NCI-H2196 treated with DMSO at 0.1 percent for 48 hours (cell line): ENCODE measurements around the gene SEPSECS.
A peak's percentile ranks its signal among the peaks of the same experiment; 100 is the strongest.

ENCODE experiments used
- DNase-seq: peaks from one replicate; lab custom pipeline; 2025; ENCODE audit not compliant: unreplicated experiment; lab: John Stamatoyannopoulos, UW

SEPSECS gene

DNA sequence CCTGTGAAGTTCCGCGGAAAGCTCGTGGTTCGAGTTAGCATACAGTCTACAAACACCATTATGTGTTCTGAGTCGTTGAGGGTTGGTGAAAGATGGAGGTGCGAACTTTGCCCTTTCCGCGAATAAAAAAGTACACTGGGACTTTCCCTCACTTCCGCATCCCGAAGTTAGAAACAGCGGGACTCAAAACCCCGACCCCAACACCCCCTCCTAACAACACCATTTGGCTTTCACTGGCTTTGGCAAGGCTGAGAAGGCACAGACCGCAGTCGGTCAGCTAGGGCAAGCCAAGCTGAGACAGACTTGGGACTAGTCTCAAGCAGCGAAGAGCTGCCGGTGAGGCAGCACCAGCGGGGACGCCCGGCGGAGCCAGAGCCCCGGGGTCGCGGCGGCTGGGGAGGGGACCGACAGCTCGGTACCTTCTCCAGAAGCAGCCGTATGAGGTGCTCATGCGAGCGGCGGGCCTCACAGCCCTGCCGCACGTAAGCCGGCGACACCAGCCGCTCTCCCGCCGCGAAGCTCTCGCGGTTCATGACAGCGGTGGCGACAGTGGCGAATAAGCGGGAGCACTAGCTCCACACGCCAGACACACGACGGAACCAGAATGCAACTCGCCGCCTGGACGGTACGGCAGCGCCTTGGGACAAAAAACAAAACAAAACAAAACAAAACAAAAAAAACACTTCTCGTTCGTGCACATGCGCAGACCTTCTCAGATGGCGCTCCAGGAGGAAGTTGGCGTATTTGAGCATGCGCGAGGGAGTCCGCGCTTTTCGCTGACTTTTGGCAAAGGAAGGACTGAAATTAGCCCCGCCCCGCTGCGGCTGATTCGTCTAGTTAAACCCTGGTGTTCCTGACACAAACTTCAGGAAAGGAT lies at the start of gene SEPSECS:
SEPSECS (minus strand) TSS at position 613 of the 877 bp plus-strand sequence; CDS start at position 533, 80 bp downstream.
- peak; percentile 93 for DNase-seq

DNA sequence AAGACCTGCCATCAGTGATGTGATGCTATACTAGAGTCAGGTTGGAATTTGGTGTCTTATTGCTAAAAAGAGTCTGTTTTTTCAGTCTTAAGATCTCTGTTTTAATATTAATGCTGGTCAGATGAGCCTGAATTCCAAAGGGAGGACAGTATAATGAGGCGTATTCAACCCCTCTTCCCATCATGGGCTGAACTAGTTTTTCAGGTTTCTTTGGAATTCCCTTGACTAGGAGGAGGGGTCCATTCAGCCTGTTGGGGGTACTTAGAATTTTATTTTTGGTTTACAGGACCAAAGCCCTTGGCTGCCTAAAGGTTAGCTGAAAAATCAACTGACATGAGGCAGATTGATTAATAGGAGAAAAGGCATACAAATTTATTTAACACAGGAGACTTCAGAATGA lies 49.5 kb upstream of the SEPSECS start:
- DNase-seq: no peak

DNA sequence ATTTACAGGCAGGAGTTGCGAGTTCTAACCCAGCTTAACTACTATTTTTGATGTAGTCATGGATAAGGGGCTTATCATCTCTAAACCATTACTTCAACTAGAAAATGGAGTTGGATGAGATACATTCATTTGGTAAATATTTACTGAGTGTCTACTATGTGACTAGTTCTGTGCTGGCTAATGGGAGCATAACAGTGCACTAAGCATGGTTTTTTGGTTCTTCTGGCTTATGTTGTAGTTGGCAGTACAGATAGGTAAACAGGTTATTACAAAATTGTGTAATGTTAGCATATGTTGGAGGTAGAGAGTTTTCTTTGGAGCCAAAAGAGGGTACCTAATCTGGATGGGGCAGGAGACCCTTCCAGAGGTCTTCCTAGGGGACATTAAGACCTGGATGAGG lies 47.7 kb upstream of the SEPSECS start:
- DNase-seq: no peak

DNA sequence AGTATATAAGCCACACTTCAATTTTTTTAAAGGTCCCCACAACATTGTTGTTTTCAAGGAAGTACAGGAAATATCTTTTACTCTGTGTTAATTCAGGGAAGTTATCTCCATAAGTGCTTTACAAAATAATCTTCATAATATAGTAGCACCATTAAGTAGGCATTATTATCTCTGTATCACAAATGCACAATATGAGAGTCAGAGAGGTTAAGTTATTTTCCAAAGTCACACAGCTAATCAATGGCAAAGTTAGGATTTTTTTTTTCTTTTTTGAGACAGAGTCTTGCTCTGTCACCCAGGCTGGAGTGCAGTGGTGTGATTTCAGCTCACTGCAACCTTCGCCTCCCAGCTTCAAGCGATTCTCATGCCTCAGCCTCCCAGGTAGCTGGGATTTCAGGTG lies 38.5 kb upstream of the SEPSECS start:
- no peak for DNase-seq

DNA sequence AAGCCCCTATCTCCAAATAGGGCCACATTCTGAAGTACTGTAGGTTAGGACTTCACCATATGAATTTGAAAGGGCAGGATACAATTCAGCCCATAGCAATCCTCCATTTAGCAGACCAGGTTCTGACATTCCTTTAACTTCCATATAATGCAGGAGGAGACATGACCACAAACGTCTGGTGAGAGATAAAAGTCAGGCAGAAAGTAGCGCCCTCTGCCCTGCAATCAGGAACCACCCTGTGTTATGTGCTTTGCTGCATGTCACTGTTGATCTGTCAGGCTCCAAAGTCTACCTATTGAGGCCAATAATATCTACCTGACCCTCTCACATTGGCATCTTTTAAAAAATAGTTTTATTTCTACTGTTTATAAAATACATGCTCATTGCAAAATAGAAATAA lies 30.2 kb upstream of the SEPSECS start:
- DNase-seq: no peak

DNA sequence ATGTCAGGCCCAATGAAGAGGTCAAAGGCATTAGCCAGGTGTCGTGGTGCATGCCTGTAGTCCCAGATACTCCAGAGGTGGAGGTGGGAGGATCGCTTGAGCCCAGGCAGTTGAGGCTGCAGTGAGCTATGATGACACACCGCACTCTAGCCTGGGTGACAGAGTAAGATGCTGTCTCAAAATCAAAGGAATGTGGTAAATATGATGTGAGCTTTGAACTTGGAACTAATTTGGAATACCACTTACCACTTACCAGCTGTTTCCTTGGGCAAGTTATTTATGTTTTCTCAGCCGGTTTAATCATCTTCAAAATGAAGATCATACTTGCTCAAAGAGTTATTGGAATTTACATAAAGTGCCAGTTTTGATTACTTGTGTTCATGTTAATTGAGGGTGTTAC lies 23.8 kb upstream of the SEPSECS start:
- no peak for DNase-seq

DNA sequence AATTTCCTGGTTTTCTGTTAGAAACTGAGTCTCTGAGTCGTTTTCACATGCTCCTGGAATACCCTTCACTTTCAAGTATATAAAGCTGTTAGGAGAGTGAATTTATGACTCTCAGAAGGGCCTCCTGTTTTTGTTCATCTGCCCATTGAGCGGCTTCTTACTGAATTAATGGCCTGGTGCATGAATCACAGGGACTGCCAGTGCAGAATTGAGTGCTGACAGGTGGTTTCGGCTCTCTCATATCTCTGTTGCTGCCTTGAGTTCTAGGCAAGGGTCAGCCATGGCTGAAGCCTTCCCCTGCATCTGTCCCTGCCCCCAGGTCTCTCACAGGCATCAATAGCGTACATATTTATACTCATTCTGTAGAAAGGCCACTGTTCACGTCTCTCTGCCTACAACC lies 22.7 kb upstream of the SEPSECS start:
- DNase-seq: no peak

DNA sequence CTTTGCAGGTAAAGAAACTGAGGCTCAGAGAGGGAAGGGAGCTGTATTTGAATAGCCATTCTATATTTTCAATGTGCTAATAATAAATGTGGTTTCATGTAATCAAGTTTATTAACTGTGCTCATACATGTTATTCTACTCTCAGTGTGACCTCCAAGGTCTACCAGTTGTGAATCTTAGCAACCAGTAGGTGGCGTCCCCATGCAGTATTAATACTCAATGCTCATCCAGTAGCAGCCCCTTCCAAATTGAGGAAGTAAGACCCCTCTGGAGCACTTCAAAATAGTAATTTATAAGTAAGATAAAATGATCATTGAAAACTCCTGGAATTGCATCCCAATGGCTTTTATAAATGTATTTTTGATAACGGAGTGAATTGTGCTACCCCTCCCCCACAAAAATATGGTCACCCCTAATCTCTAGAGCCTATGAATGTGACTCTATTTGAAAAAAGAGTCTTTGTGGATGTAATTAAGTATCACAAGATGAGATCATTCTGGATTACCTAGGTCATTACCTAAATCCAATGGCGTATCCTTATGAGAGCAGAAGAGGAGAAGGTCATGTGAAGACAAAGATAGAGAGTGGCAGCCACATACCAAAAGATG lies 20.4 kb upstream of the SEPSECS start:
- no peak for DNase-seq

DNA sequence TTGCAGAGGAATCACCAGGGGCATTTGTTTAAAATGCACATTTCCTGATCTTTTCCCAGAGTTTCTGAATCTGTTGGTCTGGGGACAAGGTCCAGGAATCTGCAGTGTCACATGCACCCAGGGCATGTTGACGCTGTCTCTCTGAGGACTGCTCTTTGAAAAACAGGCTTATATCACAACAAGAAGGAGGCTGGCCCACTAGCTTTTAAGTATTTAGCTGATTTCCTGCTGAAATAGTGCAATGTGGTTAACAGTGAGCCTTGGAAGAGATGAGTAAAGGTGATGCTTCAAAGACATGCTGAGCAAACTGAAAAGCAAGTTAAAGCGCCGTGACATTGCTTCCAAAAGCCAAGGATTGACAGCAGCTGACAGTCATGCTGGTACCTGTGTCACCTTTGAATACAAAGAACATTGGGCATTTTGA lies 18.6 kb upstream of the SEPSECS start:
- DNase-seq: no peak

DNA sequence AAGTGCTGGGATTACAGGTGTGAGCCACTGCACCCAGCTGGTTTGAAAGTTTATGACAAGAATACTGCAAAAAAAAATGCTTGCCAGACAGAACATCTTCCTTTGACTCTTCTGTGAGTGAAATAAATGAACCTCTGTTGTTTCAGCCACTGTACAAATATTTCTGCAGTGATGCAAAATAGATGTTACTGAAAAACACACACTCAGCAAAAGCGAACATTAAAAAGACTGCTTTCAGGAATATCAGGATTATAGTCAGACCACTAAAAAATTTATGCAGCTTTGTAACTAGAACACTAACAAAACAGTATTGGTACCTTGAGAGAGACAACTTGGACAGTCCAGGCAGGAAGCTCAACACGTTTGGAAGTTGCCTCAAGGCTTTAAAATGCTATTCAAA lies 16.9 kb upstream of the SEPSECS start:
- DNase-seq: no peak

DNA sequence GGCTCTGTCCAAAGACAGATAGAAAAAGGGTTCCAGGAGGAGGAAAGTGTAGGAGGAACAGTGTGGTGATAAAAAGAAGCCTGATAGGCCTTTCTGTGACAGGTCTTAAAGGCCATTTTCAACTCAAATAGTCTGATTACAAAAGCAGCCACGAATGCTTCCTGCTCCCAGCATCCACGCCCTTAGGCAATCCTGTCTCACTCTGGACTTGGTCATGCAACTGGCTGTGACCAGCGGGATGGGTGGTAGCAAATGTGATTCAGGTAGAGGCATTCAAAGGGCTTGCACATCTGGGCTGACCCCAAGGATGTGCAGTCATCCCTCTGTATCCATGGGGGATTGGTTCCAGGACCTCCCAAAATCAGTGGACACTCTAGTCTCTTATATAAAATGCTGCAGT lies 14.4 kb upstream of the SEPSECS start:
- DNase-seq: no peak

DNA sequence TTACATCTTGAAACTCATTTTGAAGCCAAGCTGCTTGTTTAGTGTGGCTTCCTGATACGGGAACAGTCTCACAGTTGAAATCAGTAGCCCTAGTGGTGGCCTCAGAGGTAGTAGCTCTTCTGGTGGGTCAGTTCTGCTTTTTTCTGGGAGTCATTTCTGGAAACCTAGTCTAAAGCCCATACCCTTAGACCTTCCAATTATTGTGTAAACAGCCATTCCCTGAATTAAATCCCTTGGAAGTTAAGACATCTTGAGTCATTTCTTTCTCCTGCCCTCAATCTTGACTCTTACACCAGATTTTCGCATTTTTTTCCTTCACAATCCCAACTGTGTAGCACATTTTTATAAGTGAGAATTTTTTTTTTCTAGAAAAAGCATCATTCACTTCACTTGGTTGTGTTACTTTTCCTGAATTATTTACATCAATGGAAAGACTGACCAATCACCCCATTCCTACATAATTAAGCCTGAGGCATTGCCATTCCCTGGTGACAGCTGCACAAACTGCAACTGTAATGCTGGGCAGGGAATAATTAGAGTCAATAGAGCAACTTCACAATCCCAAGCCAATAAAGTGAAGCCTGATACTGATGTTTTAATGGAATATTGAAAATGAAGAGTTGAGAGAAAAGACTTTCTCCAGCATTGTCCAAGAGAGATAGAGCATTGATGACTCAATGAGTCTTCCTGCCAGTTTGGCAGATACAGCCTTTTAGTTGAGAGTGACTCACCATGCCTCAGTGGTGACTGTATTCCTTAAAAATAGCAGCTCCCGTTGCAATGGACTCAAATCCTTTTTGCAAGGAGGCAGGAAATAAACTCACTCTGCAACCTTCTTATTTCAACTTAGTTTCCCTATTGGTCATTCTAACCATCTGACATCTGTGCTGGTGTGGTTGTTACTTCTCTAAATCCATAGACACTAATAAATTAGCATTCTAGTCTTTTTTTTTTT lies 13.0 kb upstream of the SEPSECS start:
- no peak for DNase-seq

DNA sequence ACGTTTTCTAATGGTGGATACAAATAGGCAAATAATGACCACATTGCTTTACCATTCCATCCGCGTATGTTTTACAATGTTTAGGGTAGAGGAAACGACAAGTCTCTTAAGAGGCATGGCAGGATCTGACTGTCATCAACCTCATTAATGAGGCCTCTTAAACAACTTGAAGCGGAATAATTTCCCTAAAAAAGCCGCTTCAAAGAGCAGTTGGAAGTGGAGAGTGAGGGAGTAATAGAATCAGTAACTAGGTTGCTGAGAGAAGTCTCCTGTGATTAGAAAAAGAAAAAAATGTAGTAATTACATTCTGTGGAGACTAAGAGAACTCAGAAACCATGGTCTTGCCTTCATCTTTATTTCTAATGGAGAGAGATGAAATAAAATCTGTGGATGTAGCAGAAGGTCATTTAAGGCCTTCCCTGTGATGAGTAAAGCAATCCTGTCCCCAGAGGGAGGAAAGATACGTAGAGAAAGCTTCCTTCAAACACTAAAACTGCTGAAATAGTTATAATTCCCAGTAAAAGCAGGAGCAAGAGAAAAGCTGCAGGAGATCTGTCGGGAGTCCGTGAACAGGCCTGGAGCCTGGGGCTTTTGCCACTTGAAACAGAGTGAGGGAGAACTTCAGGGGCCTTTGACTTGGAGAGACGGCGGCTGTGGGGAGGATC lies 11.1 kb upstream of the SEPSECS start:
- no peak for DNase-seq

DNA sequence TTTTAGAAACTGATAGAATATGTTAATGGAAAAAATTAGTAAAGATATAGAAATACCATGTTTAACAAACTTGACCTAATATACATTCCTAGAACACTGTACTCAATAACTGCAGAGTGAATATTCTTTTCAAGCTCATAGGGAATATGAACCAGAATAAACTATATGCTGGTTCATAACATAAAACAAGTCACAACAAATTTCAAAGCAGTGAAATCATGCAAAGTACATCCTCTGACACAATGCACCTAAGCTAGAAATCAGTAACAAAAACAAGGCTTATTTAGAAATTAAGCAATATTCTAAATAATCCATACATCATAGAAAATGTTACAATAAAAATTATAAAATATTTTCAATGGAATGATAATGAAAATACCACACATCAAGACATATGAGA lies 9.2 kb upstream of the SEPSECS start:
- DNase-seq: no peak

DNA sequence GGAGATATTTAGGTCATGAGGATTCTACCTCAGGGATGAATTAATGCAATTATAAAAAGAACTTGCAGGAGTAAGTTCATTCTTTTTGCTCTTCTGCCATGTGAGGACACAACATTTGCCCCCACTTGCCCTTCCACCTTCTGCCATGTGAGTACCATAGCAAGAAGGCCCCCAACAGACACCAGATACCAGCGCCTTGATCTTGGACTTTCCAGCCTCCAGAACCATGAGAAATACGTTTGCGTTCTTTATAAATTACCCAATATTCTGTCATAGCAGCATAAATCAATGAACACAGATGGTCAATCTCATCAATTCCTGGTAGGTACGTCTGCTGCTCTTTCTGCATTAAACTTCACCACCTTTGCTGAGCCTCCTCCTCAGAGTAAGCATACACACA lies 5.7 kb upstream of the SEPSECS start:
- no peak for DNase-seq

DNA sequence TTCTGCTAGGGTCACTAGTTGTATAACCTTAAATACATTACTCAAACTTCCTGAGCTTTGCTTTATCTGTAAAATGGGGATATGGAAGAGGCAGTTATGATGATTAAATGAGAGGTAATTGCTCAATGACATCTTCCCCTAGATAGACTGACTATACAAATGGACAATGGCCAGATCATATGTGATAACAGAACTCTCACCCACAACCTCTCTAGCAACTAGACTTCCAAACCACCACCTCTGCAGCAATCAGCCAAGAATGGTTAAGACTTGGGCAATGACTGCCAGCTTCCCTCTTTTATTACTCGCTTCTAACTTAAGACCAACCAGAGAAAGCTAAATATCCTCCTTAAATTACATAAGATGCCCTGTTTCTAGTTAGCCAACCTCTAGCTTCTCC lies 2.9 kb upstream of the SEPSECS start:
- DNase-seq: no peak

DNA sequence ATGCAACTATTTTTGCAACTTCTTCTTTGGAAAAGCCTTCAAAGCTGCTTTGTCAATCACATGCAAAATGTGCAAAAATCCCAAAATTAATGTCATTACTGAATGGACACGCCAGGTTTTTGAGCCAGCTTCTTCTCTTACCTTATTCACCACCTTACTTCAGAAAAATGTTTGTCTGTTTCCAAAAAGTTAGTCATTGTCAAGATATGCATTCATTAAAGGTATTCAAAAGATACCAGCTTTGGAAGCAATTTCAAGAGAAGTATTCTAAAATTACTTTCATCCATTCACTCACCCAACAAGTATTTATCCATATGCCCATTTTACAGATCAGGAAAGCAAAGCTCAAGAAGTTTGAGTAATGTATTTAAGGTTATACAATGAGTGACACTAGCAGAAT lies 2.3 kb upstream of the SEPSECS start:
- no peak for DNase-seq

DNA sequence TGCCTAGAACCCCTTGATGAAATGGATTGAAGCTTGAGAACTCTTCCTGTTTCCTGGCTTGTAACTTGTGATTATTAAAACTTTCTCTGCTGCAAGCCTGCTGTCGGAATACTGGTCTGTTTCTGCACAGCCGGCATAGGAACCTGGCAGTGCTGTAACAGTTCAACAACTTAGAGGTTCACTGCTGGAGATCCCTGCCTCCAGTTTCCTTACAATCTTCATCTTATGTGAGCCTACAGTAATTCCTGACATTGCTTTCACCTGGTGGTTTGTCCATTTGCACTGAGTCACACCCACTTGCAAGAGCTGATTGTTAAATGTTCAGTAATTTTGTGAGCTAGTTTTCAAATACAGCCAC lies 1.3 kb upstream of the SEPSECS start:
- DNase-seq: no peak

DNA sequence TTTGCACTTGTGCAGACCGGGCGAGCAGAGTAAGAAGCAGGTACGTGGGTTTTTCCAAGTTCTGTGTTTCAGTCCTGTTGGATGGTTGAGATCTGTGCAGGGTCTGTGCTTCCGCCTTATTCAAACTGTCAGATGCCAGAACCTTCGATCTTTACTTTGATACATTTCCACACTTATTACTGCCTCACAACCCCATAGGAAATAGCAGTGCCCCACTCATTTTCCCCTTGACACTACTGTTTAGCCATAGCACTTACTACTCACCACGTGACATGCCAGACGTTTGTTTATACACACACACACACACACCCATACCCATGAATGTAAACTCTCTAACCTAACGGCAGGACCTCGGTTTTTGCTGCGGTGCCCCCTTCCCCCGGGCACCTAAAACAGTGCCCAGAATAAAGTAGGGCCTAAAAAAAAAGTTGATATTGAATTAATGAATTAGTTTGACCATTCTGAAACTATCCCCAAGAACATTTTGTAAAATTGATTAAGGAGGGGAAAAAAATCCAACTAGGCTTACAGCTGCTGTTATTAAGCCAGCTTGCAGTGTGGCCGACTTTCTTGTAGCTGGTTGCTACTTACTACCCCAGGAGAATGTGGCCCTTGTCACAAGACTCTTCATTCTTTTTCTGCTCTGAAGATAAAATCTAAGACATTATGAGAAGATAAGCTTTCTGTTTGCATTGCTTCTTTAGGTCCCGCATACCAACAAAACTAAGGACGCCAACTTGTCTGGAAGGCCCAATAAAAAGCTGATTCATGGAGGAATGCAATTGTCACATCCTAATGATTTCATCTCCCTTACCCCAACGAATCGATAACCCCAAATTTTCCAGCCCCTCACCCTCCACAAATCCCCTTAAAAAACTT lies 704 bp upstream of the SEPSECS start:
- DNase-seq: no peak

DNA sequence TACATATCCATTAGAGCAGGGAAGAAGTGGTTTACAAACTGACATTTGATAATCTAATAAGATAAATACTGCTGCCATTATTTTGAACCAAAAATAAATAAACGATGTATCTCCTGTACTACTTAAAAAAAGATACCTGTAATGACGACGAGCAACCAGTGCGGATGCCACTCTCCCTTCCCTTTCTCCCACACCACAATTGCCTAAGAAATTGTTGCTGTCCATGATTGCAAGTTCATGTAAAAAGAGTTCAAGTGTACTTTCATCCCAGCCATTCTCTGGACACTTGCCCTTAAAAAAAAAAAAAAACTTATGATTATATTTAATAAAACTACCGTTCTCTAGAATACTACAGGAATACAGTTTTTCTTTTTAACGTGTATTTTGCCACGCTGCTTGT lies 1.4 kb downstream of the SEPSECS start:
- no peak for DNase-seq
